ENCODE results near the gene COTL1.

The COTL1 gene

GRCh38 chr16:84610376-84610775 is 7.5 kb downstream of the COTL1 start:
- no peaks in the 10 kb centered on the region for H3K27me3 ChIP-seq (replicated peaks; ENCODE audit: insufficient read depth, low read length)
- no peaks in the 10 kb centered on the region for H3K79me2 ChIP-seq (ENCODE audit: low read length)
- H3F3A ChIP-seq (ENCODE audit: insufficient read depth, low read length): no peaks in the 10 kb centered on the region
- TF ChIP-seq EZH2 (optimal IDR thresholded peaks at IDR 0.05; ENCODE audit: low read depth, low read length) (no peak), EZH2phosphoT487 (IDR thresholded peaks at IDR 0.05; ENCODE audit: low read length) (no peak)
- TF ChIP-seq, protein P1, sequence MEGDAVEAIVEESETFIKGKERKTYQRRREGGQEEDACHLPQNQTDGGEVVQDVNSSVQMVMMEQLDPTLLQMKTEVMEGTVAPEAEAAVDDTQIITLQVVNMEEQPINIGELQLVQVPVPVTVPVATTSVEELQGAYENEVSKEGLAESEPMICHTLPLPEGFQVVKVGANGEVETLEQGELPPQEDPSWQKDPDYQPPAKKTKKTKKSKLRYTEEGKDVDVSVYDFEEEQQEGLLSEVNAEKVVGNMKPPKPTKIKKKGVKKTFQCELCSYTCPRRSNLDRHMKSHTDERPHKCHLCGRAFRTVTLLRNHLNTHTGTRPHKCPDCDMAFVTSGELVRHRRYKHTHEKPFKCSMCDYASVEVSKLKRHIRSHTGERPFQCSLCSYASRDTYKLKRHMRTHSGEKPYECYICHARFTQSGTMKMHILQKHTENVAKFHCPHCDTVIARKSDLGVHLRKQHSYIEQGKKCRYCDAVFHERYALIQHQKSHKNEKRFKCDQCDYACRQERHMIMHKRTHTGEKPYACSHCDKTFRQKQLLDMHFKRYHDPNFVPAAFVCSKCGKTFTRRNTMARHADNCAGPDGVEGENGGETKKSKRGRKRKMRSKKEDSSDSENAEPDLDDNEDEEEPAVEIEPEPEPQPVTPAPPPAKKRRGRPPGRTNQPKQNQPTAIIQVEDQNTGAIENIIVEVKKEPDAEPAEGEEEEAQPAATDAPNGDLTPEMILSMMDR (IDR thresholded peaks at IDR 0.05; ENCODE audit: low read length): no peak
- no peaks in the 10 kb centered on the region for H3K4me1 ChIP-seq (ENCODE audit: low read length)
- H3K9me2 ChIP-seq (replicated peaks; ENCODE audit: insufficient read depth, low read length): no peaks in the 10 kb centered on the region
- no peak overlapping the region for H3K9ac ChIP-seq (ENCODE audit: low read length)
- H4K20me1 ChIP-seq (ENCODE audit: insufficient read depth, low read length): no peaks in the 10 kb centered on the region
- H3K27ac ChIP-seq (ENCODE audit: low read length): no peak overlapping the region
- H3K9me3 ChIP-seq (replicated peaks; ENCODE audit: insufficient read depth, low read length): no peaks in the 10 kb centered on the region
- H3K4me3 ChIP-seq (ENCODE audit: low read length): no peak overlapping the region
- H2AFZ ChIP-seq (ENCODE audit: low read length): no peak overlapping the region
- no peaks in the 10 kb centered on the region for H3K36me3 ChIP-seq (replicated peaks; ENCODE audit: insufficient read depth, low read length)
- DNase-seq: no peak
- H3K4me2 ChIP-seq (ENCODE audit: low read depth, low read length): no peak overlapping the region

- H3K4me2 ChIP-seq (ENCODE audit: low read depth, low read length): no peak overlapping the region
- no peaks in the 10 kb centered on the region for H3K36me3 ChIP-seq (replicated peaks; ENCODE audit: insufficient read depth, low read length)
- no peaks in the 10 kb centered on the region for H4K20me1 ChIP-seq (ENCODE audit: insufficient read depth, low read length)
- H3K4me3 ChIP-seq (ENCODE audit: low read length): no peak overlapping the region
- H3K4me1 ChIP-seq (ENCODE audit: low read length): no peaks in the 10 kb centered on the region
- H3K79me2 ChIP-seq (ENCODE audit: low read length): no peaks in the 10 kb centered on the region
- H3K27ac ChIP-seq (ENCODE audit: low read length): no peak overlapping the region
- no peaks in the 10 kb centered on the region for H3K9me3 ChIP-seq (replicated peaks; ENCODE audit: insufficient read depth, low read length)
- H3K27me3 ChIP-seq (replicated peaks; ENCODE audit: insufficient read depth, low read length): no peaks in the 10 kb centered on the region
- H2AFZ ChIP-seq (ENCODE audit: low read length): no peak overlapping the region
- no peaks in the 10 kb centered on the region for H3F3A ChIP-seq (ENCODE audit: insufficient read depth, low read length)
- TF ChIP-seq EZH2 (optimal IDR thresholded peaks at IDR 0.05; ENCODE audit: low read depth, low read length) (no peak), EZH2phosphoT487 (IDR thresholded peaks at IDR 0.05; ENCODE audit: low read length) (no peak)
- DNase-seq: no peak
- no peak overlapping the region for H3K9ac ChIP-seq (ENCODE audit: low read length)
- no peaks in the 10 kb centered on the region for H3K9me2 ChIP-seq (replicated peaks; ENCODE audit: insufficient read depth, low read length)
Observed at GRCh38 chr16:84609563-84610177, 8.2 kb downstream of the COTL1 start.

DNA sequence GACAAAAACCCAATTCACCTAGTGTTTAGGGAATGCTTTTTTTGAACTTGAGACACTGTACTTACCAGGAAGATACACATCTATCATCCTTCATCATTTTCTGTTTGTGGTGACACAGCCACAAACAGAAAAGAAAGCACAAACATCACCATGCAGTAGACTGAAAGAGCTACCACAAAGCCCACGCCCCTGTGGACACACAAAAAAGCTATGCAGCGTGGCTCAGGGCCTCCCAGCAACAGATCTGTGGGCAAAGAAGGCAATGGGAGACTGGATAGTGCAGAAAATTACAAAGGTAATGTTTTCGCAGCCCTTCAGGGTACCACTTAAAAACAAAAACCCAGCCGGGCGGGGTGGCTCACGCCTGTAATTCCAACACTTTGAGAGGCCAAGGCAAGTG is 9.6 kb downstream of the COTL1 start:
- H3K4me2 ChIP-seq (ENCODE audit: low read depth, low read length): no peak overlapping the region
- TF ChIP-seq EZH2 (optimal IDR thresholded peaks at IDR 0.05; ENCODE audit: low read depth, low read length) (no peak), EZH2phosphoT487 (IDR thresholded peaks at IDR 0.05; ENCODE audit: low read length) (no peak)
- TF ChIP-seq, protein P1 (IDR thresholded peaks at IDR 0.05; ENCODE audit: low read length): no peak
- H3K27me3 ChIP-seq (replicated peaks; ENCODE audit: insufficient read depth, low read length): no peaks in the 10 kb centered on the region
- DNase-seq: no peak
- no peak overlapping the region for H3K4me3 ChIP-seq (ENCODE audit: low read length)
- H2AFZ ChIP-seq (ENCODE audit: low read length): no peak overlapping the region
- H3F3A ChIP-seq (ENCODE audit: insufficient read depth, low read length): no peaks in the 10 kb centered on the region
- H4K20me1 ChIP-seq (ENCODE audit: insufficient read depth, low read length): no peaks in the 10 kb centered on the region
- H3K9ac ChIP-seq (ENCODE audit: low read length): no peak overlapping the region
- H3K9me3 ChIP-seq (replicated peaks; ENCODE audit: insufficient read depth, low read length): no peaks in the 10 kb centered on the region
- no peak overlapping the region for H3K27ac ChIP-seq (ENCODE audit: low read length)
- H3K36me3 ChIP-seq (replicated peaks; ENCODE audit: insufficient read depth, low read length): no peaks in the 10 kb centered on the region
- H3K4me1 ChIP-seq (ENCODE audit: low read length): no peaks in the 10 kb centered on the region
- no peaks in the 10 kb centered on the region for H3K79me2 ChIP-seq (ENCODE audit: low read length)
- H3K9me2 ChIP-seq (replicated peaks; ENCODE audit: insufficient read depth, low read length): no peaks in the 10 kb centered on the region

DNA sequence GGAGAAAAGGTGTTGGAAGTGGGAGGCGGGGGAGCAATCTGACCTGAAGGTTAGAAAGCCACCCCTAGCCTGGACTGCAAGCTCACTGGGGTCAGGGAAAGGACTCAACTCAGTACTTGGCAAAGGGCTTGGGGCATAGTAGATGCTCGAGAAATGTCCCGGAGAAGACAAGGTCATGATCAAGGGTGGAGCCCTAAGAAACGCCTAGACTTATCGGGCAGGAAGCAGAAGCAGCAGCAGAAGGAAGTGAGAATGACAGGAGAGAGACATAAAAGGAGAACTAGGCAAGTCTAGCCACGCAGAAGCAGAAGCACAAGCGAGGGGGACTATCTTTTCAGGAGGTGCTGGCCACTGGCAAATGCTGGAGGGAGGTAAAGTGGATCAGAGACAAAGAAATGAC is 10.2 kb downstream of the COTL1 start:
- no peak for DNase-seq
- Histone ChIP-seq H3K9me3 (replicated peaks; ENCODE audit: insufficient read depth, low read length) (no peaks in the 10 kb centered on the region), H3F3A (ENCODE audit: insufficient read depth, low read length) (no peaks in the 10 kb centered on the region), H3K4me1 (ENCODE audit: low read length) (no peaks in the 10 kb centered on the region), H3K4me2 (ENCODE audit: low read depth, low read length) (no peak overlapping the region), H3K9ac (ENCODE audit: low read length) (no peak overlapping the region), H3K36me3 (replicated peaks; ENCODE audit: insufficient read depth, low read length) (no peaks in the 10 kb centered on the region), H3K9me2 (replicated peaks; ENCODE audit: insufficient read depth, low read length) (no peaks in the 10 kb centered on the region), H2AFZ (ENCODE audit: low read length) (no peak overlapping the region), H3K27ac (ENCODE audit: low read length) (no peak overlapping the region), H3K79me2 (ENCODE audit: low read length) (no peaks in the 10 kb centered on the region), H4K20me1 (ENCODE audit: insufficient read depth, low read length) (no peaks in the 10 kb centered on the region), H3K27me3 (replicated peaks; ENCODE audit: insufficient read depth, low read length) (no peaks in the 10 kb centered on the region), H3K4me3 (ENCODE audit: low read length) (no peak overlapping the region)
- TF ChIP-seq, protein P1 (IDR thresholded peaks at IDR 0.05; ENCODE audit: low read length): no peak
- TF ChIP-seq EZH2phosphoT487 (IDR thresholded peaks at IDR 0.05; ENCODE audit: low read length): no peak
- no peak for TF ChIP-seq EZH2 (optimal IDR thresholded peaks at IDR 0.05; ENCODE audit: low read depth, low read length)
